ENCODE data around the gene TRPV2.

The TRPV2 gene

DNA sequence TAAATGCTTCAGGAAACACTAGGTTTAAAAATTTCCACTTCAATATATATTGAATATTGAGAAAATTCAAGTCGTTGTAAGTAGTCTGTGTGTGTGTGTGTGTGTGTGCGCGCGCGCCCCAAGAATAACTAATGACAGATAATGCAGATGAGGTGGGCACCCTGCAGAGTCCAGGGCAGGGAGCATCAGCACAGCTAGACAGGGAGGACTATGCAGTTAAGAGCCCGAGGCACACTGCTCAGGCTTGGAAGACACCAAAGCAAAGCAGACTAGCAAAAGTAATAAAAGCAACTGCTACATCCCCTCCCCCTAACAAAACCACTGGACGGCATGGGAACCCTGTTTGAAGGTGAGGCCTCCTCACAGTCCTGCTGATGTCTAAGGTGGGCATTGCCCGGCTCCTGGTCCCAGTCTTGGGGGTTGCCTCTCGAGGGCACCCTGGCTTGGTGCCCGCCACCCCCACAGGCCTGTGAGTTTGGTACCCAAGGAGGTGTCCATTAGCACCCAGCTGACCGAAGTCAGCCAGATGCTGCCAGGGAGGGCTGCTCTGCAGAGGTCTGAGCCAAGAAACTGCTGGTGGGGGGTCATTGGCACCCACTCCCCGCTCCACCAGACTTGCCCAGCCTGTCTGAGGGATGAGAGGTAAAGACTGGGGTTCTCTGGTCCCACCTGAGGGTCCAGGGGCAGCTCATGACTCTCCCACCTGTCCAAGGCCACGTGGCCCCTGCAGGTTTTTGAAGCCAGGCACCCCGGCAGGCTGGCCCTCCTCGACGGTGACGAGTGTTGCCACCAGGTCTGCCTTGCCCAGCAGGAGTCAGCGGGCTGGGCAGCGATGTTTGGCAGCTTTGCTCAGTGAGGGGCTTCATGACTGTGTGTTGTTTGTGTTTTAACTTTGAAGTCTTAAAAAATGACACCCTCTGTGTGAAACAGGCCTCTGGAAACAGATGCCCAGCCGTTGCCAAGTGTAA, 58.0 kb downstream of the TRPV2 start:
- DNase-seq (ENCODE audit: low read depth, low spot score) = no peak

DNA sequence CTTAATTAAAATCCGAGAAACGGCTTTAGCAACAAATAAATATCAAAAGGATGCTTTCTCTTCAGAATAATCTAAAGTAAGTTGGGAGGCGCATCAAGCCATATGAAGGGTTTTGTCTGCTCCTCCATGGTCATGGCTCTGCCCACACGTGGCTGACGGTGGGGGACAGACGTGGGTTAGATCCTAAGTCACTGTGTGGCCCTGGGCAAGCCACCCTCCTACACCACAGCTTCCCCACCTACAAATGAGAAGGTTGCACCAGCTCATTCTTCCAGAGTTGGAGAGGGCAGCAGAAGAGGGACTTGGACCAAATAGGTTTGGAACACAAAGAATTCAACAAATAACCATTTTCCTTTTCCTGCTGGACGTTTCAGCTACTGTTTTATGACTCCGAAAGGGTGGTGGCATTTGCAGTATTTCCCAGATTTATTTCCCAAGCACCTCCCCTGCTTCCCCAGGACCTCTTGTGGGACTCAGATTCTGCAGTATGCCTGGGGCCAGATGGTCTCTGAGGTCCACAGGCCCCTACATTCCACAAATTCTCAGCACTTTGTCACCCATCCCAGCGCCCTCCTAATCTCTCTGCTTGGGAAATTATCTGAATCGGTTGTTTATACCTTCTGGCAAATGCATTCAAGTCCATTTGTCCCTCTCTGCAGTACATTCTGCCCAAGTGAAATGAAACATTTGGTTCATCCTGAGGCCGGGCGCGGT, 58.8 kb downstream of the TRPV2 start:
- DNase-seq (ENCODE audit: low read depth, low spot score) = no peak

DNA sequence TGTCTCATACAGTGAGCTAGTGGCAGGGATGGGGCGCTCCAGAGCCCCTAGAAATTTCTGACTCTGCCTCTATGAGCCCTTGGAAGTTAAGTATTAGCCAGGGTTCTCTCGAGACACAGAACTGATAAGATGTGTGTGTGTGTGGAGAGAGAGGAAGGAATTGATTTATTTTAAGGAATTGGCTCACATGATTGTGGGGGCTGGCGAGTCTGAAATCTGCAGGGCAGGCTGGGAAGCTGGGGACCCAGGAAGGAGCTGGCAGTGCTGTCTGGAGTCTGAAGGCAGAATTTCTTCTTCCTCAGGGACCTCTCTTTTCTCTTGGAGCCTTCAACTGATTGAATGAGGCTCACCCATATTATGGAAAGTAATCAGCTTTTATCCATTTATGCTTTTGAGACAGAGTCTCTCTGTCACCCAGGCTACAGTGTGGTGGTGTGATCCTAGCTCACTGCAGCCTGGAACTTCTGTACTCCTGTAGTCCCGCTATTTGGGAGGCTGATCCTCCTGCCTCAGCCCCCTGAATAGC, 59.9 kb downstream of the TRPV2 start:
- no peak for DNase-seq (ENCODE audit: low read depth, low spot score)

DNA sequence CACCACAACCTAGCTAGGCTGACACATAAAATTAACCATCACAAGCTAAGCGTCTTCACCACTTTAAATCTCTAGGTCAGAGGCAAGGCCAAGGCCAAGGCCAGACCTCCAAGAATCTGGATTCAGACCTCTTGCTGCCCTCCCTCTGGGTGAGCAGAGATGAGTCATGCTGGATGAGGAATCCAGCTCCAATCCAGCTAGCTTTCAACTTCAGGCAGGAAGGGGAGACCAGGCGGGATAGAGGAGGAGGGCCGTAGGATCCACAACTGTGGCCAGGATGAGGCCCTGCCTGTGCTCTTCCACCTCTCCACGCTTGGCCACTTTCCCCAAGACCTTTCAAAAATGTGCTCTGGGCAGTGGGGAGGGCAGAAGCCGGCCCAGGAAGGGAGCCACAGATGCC, 61.9 kb downstream of the TRPV2 start:
- DNase-seq (ENCODE audit: low read depth, low spot score) = no peak

DNA sequence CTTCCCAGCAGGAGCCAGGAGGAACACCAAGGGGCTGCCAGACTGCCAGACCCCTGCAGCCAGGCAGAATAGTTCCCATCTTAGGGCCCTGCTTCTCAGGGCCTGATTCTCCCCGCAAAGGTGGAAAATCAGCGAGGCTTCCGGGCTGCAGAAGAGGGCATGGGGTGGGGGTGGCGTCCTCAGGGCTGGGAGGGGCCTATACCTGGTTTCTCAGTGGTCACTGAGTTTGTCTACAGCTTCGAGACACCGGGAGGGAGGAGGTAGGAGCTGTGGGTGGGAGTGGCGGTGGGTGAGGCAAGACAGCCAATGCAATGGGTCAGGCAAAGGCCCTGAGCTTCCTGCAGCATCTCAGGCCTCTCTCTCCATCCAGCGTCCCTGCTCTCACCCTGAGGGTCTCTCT, 62.3 kb downstream of the TRPV2 start:
- DNase-seq (ENCODE audit: low read depth, low spot score) = no peak

DNA sequence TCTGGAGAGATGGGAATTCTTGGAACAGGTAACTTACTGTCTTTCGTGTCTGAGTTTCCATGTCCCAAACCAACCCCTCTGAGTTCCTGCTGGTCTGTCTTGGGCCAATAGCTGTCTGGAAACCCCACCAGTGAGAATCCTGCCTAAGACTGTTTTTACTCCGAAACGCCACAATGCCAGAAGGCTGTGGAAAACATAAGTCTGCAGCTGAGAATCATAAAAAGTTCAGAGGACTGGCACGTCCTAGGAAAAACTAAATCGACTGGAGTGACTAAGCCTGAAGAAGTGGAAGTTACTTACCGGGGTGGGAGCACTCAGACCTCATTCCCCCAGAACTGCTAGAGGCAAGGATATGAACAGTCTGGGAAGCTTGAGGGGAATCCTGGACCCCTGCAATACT, 63.3 kb downstream of the TRPV2 start:
- no peak for DNase-seq (ENCODE audit: low read depth, low spot score)

DNA sequence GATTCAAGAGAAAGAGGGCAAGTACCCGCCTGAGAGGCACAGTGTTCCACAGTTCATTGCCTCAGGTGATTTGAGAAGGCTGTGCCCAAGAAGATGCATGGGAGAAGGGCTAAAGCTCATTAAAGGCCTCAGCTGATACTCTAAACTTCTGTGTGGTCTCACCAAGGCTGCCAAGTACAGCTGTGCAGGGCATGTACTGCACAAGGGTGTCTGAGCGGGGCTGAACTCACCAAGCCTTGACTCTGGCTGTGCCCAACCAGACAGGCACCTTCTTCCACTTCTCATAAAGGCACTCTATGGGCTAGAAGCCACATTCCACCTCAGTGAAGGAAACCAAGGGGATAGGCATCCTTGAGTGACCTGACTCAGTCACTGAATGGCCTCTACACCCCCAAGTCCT, 63.9 kb downstream of the TRPV2 start:
- DNase-seq (ENCODE audit: low read depth, low spot score) = no peak

DNA sequence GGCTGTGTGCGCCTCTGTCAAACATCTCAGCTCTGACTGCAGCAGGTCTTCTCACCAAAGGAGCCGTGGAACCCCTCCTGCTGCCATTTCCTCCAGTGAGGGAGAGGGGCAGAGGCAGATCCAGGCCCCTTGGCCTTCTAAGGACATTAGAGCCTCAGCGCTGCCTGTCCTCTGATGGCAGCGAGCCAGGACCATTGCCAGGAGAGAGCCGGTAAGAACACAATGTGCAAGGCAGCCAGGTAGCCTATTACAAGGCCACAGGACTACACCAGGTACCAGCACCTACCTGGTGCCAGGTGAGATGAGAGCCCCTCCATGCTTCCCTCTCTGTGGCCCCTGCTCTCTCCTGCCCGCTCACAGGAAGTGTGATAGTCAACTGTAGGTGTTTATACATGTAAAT, 65.6 kb downstream of the TRPV2 start:
- no peak for DNase-seq (ENCODE audit: low read depth, low spot score)

DNA sequence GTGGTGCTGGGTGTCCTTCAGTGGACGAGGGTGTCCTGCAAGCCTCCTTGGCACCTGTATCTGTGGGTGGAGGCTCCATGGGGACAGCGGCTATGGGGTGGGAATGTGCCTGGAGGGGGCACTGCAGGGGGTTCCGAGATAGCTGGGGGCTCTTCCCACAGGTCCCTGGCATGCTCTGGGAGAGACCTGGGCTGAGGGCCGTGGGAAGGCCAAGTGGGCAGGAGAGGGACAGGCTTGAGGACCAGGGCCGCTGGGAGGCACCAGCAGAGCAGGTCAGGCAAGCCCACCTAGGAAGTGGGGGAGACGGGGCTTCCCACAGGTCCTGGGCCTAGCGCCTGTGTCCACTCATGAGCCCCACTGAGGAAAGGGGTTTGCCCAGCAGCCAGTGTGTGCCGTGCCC, 66.9 kb downstream of the TRPV2 start:
- no peak for DNase-seq (ENCODE audit: low read depth, low spot score)

DNA sequence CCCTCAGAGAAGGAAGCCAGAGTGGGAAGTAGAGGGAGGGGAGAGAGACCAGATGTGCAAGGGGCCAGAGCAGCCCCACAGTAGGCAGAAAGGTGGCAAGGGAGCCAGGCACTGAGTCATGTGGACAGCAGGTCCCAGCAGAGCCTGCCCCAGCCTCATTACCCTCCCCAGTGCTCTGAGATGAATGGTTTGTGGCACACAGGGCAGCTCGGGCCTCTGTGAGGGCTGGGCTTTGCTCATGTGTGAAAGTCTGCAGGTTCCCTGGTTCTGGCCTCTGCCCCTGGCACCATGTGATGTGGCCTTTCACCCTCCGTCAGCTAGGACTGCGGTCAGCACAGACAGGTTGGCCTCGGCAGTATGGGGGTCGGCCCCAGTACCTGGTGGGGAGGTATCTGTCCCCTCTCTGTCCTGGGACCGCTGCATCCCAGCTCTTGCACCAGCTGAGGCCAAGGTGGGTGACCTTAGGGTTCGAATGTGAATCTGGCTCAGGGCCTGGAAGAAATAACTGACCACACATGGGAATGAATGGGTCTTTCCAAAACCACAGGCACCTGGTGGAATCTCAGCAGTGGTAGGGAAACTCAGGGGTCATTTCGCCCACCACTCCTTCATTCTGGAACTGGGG, 67.8 kb downstream of the TRPV2 start:
- DNase-seq (ENCODE audit: low read depth, low spot score) = no peak

DNA sequence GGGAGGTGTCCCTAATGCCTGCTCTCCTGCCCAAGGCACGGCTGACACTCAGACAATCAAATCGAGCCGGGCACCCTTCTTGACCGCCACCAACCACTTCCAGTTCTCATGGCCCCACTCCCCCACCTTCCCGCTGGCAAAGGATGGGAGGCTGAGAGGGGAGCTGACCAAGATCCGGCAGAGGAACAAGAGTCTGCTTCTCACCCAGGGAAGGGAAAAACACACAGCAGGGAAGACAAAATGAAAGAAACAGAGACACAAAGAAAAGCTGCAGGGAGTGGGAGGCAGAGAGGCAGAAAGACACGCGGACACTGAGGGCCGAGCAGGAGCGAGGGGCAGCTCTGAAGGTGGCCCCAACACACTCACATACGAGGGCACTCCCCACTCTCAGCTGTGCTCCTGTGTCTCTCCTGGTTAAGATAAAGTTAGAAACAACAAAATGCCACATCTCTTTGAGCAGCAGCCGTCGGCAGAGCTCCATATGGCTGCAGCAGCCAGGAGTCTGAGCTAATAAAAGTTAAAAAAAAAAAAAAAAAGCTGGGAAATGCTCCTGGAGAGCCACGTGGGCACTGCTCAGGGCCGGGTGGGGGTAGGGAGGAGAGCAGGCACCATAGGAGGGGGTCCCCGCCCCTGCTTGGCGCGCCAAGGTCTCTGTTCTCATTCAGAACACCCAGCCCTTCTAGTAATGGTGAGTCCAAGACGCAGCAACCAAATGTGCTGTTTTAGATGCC, 69.2 kb downstream of the TRPV2 start:
- no peak for DNase-seq (ENCODE audit: low read depth, low spot score)

Data from iPS DF 19.7 (cell line).